A673 (cell line): ENCODE data around the gene CNP.

Experiments
- EZH2 ChIP-seq: fragments of 200-600 bp; sonication (generic); IDR thresholded peaks from 2 replicates; pipeline ENCODE4 v1.6.1; 2017; ENCODE audit warnings: borderline replicate concordance, low read depth, mild to moderate bottlenecking, mixed read lengths, antibody characterized with exemption, low read length; ENCODE audit not compliant: poor library complexity, severe bottlenecking
- TF ChIP-seq, protein P1 (sequence below): fragments of 300-800, 200-600 bp; sonication (generic); conservative IDR thresholded peaks from 2 replicates; pipeline ENCODE4 v1.5.1; 2017; ENCODE audit warnings: low read depth, mild to moderate bottlenecking, antibody characterized with exemption, low read length, moderate library complexity, mixed read lengths

DNA sequence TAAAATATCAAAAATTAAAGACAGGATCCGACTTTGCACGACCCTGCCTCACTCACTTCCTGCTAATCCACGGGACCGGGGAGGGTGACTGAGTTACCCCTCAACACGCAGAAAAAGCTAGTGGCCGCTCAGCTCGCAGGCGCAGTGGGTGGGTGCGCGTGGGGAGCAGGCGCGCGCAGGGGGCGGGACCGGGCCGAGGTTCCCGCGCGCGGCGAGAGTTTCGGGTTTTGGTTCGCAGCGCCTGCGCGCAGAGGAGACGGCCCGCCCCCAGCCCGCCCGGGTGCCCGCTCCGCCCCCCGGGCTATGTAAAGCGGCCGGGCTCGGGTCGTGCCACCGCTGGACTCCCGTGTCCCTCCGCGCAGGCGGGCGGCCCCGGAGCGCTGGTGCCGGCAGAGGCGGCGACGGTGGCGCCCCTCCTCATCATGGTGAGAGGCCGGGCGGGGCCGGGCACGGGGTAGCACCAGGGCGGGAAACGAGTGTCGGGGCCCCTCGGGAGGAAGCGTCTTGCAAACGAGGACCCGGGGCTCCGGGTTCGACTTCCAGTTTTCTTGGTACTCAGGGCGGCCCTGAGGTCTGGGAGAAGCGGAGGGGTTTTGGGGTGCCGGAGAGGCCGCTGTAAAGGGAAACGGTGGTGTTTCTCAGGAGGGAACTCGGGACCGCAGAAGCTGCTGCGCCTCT lies at the start of gene CNP:
- TF ChIP-seq, protein P1, sequence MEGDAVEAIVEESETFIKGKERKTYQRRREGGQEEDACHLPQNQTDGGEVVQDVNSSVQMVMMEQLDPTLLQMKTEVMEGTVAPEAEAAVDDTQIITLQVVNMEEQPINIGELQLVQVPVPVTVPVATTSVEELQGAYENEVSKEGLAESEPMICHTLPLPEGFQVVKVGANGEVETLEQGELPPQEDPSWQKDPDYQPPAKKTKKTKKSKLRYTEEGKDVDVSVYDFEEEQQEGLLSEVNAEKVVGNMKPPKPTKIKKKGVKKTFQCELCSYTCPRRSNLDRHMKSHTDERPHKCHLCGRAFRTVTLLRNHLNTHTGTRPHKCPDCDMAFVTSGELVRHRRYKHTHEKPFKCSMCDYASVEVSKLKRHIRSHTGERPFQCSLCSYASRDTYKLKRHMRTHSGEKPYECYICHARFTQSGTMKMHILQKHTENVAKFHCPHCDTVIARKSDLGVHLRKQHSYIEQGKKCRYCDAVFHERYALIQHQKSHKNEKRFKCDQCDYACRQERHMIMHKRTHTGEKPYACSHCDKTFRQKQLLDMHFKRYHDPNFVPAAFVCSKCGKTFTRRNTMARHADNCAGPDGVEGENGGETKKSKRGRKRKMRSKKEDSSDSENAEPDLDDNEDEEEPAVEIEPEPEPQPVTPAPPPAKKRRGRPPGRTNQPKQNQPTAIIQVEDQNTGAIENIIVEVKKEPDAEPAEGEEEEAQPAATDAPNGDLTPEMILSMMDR, result no peak
- no peak for TF ChIP-seq EZH2
